Activated T-cell treated with anti-CD3 and anti-CD28 coated beads, Interleukin-2, amount 50 U/mL, for 24 hours (primary cell): ENCODE results near the gene FADS3.

Experiments used
- DNase-seq: peaks from one replicate; pipeline ENCODE4 v3.0.0-alpha.2; 2020
- H3K27ac Mint-ChIP-seq: 2 replicates; pipeline ENCODE4 v1.8.0; 2020; ENCODE audit warnings: mild to moderate bottlenecking, mixed read lengths
- H3K27me3 Mint-ChIP-seq: 2 replicates; pipeline ENCODE4 v1.8.0; 2020; ENCODE audit warnings: mixed read lengths
- H3K36me3 Mint-ChIP-seq: 2 replicates; pipeline ENCODE4 v1.8.0; 2020; ENCODE audit warnings: low read depth, mixed read lengths
- H3K4me1 Mint-ChIP-seq: 2 replicates; pipeline ENCODE4 v1.8.0; 2020; ENCODE audit warnings: low read depth, mixed read lengths
- H3K4me3 Mint-ChIP-seq: 2 replicates; pipeline ENCODE4 v1.8.0; 2020; ENCODE audit warnings: mild to moderate bottlenecking, moderate library complexity, mixed read lengths
- H3K9me3 Mint-ChIP-seq: 2 replicates; pipeline ENCODE4 v1.8.0; 2020; ENCODE audit warnings: mixed read lengths

FADS3 gene, protein sequence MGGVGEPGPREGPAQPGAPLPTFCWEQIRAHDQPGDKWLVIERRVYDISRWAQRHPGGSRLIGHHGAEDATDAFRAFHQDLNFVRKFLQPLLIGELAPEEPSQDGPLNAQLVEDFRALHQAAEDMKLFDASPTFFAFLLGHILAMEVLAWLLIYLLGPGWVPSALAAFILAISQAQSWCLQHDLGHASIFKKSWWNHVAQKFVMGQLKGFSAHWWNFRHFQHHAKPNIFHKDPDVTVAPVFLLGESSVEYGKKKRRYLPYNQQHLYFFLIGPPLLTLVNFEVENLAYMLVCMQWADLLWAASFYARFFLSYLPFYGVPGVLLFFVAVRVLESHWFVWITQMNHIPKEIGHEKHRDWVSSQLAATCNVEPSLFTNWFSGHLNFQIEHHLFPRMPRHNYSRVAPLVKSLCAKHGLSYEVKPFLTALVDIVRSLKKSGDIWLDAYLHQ

DNA sequence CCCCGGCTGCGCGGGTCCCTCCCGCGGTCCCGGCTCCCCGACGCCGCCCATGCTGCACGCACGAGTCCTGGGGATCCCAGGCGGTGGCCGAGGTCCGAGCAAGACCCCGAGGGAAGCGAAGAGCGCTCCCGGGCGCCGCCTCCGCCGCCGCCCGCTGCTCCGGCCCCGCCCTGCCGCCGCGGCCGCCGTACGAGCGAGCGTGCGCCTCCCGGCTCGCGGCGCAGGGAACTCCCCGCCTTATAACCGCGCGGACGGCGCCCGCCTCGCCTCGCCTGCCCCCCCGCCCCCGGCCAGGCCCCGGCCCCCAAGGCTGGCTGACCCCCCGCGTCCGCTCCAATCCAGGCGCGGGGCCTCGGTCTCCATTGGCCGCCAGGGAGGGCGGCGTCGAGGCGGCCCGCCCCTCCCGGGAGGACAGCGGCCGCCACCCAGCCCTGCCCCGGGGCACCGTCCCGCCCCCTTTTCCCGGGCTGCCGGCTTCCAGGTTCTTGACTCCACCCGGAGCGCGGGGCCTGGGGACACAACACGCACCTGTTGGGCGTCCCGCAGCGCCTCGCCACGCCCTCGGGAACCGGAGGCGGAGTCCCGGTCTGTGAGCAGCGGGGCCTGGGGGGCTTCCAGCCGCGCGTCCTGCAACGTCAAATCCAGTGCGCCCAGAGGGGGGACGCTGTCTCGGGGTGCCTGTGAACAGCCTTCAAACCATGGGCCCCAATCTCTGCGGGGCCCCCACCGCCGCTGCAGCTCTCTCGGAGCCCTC, at the start of gene FADS3:
Gene FADS3 (minus strand): TSS at position 215 of the 754 bp plus-strand sequence. CDS start 164 bp downstream, at position 51.
- Mint-ChIP-seq H3K4me3 (peak within 1 kb of the TSS; percentile 78), H3K9me3 (no peaks in the 10 kb centered on the region), H3K36me3 (no peaks in the 10 kb centered on the region), H3K27ac (no peak within 1 kb of the TSS), H3K27me3 (peaks cover 5% of the 10 kb centered on the region), H3K4me1 (peaks cover 9% of the 10 kb centered on the region)
- DNase-seq: peak; percentile 73

DNA sequence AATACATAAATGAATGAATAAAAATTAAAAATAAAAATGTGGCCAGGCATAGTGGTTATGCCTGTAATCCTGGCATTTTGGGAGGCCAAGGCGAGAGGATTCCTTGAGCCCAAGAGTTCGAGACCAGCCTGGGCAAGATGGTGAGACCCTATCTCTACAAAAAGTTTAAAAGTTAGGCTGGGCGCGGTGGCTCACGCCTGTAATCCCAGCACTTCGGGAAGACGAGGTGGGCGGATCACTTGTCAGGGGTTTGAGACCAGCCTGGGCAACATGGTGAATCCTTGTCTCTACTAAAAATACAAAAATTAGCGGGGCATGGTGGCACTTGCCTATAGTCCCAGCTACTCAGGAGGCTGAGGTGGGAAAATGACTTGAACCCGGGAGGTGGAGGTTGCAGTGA, 49.1 kb upstream of the FADS3 start:
- Mint-ChIP-seq H3K4me3 (no peak overlapping the region), H3K36me3 (no peaks in the 10 kb centered on the region), H3K27ac (no peak overlapping the region), H3K4me1 (no peaks in the 10 kb centered on the region), H3K9me3 (peaks cover 7% of the 10 kb centered on the region), H3K27me3 (peaks cover 9% of the 10 kb centered on the region)
- no peak for DNase-seq

DNA sequence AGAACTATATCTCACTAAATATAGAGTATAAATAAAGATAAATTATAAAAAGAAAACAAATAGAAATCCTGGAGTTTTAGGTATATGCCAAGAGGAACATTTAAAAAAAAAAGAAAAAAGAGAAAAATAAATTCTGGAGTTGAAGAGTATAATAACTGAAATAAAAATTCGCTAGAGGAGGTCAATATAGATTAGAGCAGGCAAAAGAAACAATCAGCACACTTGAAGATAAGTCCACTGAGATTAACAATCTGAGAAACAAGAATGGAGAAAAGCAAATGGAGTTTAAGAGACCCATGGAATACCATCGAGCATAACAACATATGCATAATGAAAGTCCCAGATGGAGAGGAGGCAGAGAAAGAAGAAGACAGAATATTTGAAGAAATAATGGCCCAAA, 44.5 kb upstream of the FADS3 start:
- peaks cover 33% of the 10 kb centered on the region for H3K27me3 Mint-ChIP-seq
- DNase-seq: no peak
- no peaks in the 10 kb centered on the region for H3K36me3 Mint-ChIP-seq
- no peak overlapping the region for H3K4me3 Mint-ChIP-seq
- no peaks in the 10 kb centered on the region for H3K4me1 Mint-ChIP-seq
- no peak overlapping the region for H3K27ac Mint-ChIP-seq
- H3K9me3 Mint-ChIP-seq: peaks cover 12% of the 10 kb centered on the region

DNA sequence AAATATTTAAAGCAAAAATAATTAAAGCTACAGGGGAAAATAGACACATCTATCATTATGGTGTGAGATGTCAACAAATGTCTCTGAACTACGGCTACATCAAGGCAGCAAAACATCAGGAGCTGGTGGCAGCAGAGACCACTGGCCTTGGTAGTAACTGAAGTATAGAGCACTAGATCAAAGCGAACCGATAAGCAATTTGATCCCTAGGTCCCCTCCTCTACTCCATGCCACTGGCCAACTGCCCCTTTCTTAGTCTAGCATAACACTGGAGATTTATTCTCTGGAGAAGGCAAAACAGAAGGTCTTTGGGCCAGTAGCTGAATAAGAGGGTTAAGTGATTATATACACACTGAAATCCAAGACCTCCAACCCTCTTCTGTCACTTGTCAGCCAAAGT, 39.6 kb upstream of the FADS3 start:
- Mint-ChIP-seq H3K4me1 (no peaks in the 10 kb centered on the region), H3K27ac (no peak overlapping the region), H3K27me3 (peaks cover 25% of the 10 kb centered on the region), H3K9me3 (peaks cover 6% of the 10 kb centered on the region), H3K36me3 (no peaks in the 10 kb centered on the region), H3K4me3 (no peak overlapping the region)
- DNase-seq: no peak

DNA sequence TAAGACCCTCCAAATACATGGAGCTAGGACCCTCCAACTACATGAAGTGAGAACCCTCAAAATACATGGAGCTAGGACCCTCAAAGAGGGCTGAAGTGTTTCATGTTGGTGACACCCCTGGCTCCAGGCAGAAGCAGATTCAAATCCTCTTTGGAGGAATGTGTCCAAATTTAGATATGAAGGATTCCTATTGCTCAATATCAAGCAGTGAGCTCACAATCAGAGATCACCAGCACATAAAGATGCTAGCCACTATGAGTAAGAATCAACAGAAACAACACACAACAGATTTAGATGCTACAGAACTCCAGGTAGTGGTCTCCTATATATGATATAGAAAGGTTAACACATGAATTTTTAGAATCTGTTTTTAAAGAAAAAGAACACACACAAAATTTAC, 37.3 kb upstream of the FADS3 start:
- Mint-ChIP-seq H3K36me3 (no peaks in the 10 kb centered on the region), H3K27ac (no peak overlapping the region), H3K9me3 (peaks cover 5% of the 10 kb centered on the region), H3K4me1 (no peaks in the 10 kb centered on the region), H3K4me3 (no peak overlapping the region), H3K27me3 (peaks cover 16% of the 10 kb centered on the region)
- no peak for DNase-seq

DNA sequence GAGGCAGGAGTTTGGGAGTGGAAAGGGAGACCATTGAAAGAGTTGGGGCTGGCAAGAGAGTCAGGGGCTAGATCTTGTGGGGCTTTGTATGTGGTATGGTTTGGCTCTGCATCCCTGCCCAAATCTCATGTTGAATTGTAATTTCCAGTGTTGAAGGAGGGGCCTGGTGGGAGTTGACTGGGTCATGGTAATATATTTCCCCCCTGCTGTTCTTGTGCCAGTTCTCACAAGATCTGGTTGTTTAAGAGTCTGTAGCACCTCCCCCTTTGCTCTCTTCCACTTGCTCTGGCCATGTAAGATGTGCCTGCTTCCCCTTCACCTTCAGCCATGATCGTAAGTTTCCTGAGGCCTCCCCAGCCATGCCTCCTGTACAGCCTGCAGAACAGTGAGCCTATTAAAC, 36.2 kb upstream of the FADS3 start:
- Mint-ChIP-seq H3K4me3 (no peak overlapping the region), H3K27ac (no peak overlapping the region), H3K36me3 (no peaks in the 10 kb centered on the region), H3K4me1 (no peaks in the 10 kb centered on the region), H3K27me3 (peaks cover 12% of the 10 kb centered on the region), H3K9me3 (no peaks in the 10 kb centered on the region)
- DNase-seq: no peak

DNA sequence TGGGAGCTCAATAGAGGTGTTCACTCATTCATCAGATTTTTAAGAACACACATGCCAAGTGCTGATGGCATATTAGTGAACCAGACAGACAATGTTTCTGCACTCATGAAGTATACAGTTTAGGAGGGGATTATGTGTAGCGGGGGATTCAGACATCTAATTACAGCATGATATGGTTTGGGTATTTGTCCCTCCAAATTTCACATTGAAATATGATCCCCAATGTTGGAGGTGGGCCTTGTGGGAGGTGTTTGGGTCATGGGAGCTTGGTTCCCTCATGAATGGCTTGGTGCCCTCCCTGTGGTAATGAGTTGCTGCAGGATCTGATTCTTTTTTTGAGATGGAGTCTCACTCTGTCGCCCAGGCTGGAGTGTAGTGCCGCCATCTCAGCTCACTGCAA, 34.9 kb upstream of the FADS3 start:
- DNase-seq: no peak
- no peak overlapping the region for H3K4me3 Mint-ChIP-seq
- no peaks in the 10 kb centered on the region for H3K4me1 Mint-ChIP-seq
- no peaks in the 10 kb centered on the region for H3K9me3 Mint-ChIP-seq
- H3K27me3 Mint-ChIP-seq: peaks cover 9% of the 10 kb centered on the region
- H3K27ac Mint-ChIP-seq: no peak overlapping the region
- no peaks in the 10 kb centered on the region for H3K36me3 Mint-ChIP-seq

DNA sequence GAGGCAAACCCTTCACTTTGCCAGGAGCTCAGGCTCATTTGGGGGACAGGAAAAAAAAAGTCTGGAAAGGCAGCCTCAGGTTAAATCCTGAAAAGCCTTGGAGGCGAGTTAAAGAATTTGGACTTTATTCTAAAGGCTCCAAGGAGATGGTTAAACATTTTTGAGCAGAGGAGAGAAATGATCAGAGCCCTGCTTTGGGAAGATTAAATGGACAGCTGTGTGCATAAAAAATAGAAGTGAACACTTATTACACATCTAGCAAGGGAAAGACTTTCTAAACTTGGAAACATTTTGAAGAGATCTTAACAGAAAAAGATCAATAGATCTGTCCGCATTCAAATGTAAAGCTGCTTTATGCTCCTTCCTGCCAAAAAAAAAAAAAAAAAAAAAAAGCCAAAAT, 34.4 kb upstream of the FADS3 start:
- Mint-ChIP-seq H3K27me3 (peaks cover 10% of the 10 kb centered on the region), H3K9me3 (no peaks in the 10 kb centered on the region), H3K4me1 (no peaks in the 10 kb centered on the region), H3K4me3 (no peak overlapping the region), H3K27ac (no peak overlapping the region), H3K36me3 (no peaks in the 10 kb centered on the region)
- no peak for DNase-seq

DNA sequence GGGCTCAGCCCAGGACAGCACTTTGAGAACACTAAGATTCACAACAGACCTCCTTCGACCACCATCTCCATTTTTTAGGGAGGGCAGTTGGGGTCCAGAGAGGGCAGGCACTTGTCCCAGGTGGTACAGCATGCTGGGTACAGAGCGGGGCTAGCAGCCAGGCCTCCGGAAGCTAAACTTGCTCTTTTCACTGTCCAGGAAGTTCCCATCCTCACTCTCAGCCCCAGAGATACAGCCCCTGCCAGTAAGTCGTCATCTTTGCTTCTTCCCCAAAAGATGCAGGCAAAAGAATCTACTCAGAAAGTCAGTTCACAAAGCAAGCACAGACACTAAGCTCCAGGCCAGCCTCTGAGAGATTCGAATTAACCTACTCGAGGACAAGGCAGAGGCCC, 32.7 kb upstream of the FADS3 start:
- no peak for DNase-seq

DNA sequence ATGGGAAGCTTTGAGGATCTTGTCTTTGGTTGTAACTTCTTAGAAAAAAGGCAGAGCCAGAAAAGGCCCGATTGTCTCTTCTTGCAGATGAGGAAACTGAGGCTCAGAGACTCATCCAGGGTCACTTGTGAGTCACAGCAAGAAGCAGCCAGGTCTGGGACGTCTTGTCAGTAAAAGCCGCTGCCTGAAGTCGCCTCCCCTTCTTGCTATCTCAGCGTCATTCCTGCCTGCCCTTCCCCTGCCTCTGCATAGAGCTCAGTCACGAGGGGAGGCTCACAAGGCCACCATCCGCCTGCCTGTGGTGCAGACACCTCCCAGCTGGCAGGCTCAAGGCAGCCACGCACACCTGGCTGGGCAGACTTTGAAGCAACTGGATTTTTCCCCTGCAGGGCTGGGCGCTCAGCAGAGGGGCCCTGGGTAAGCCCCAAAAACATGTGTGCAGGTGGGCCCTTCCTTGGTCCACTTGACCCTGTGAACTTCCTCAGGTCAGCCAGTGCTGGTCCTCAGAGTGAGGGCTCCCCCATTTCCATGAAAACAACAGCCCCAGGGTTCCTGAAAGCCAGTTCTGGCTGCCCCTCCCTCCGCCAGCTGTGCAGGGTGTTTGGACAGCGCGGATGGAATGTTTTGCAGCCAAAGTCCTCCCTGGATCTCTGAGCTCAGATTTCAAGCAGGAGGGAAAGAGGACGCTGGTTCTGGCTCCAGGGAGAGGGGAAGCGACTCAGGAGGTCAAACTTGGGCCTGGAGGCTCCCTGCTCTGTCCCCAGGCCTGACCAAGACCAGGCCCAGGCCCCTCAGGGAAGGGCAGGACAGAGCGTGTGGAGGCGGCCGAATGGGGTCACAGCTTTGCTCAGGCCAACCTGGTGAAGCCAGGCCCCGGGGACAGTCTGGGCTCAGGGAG, 32.1 kb upstream of the FADS3 start:
- no peak overlapping the region for H3K4me3 Mint-ChIP-seq
- peaks cover 30% of the 10 kb centered on the region for H3K27me3 Mint-ChIP-seq
- no peaks in the 10 kb centered on the region for H3K36me3 Mint-ChIP-seq
- H3K4me1 Mint-ChIP-seq: no peaks in the 10 kb centered on the region
- no peak for DNase-seq
- no peak overlapping the region for H3K27ac Mint-ChIP-seq
- H3K9me3 Mint-ChIP-seq: no peaks in the 10 kb centered on the region

More for the DNA sequence above, 32.7 kb upstream of the FADS3 start:
- H3K4me3 Mint-ChIP-seq: no peak overlapping the region
- no peaks in the 10 kb centered on the region for H3K9me3 Mint-ChIP-seq
- H3K27me3 Mint-ChIP-seq: peaks cover 24% of the 10 kb centered on the region
- H3K4me1 Mint-ChIP-seq: no peaks in the 10 kb centered on the region
- no peaks in the 10 kb centered on the region for H3K36me3 Mint-ChIP-seq
- H3K27ac Mint-ChIP-seq: no peak overlapping the region

DNA sequence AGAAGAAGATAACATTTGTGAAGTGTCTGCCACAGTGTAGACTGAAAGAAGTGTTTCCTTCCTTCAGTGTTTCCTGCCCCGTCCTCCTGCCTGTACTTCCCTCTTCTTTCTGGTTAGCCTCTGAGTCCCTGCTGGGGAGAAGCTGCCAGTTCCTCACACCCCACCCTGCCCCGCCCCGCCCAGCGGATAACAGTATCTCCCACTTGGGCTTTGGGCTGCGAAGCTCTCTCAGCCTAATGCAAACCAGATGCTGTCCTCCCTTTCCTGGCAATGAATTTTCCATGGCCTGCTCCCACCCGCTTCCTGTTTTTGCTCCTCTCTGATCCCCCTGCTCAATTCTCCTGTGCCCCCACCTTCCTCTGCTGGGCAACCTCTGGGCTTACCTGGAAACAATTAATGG, 31.2 kb upstream of the FADS3 start:
- Mint-ChIP-seq H3K4me1 (peaks cover 6% of the 10 kb centered on the region), H3K36me3 (no peaks in the 10 kb centered on the region), H3K4me3 (no peak overlapping the region), H3K9me3 (no peaks in the 10 kb centered on the region), H3K27ac (no peak overlapping the region), H3K27me3 (peaks cover 39% of the 10 kb centered on the region)
- no peak for DNase-seq

DNA sequence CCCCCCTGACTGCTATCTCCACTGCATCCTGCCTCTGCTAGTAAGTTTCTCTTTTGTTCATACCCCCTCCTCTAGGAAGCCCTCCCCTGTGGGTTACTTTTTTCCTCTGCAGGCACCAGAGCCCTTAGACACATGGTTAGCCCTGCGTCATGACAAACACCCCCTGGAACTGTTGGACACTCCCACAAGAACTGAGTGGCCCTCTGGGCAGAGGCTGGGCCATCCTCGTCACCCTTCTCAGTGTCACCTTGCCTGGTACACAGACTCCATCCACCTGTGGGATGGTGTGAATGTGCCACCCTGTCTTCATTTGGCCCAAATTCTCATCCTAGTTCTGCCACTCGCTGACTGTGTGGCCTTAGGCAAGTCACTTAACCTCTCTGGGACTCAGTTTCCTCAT, 30.1 kb upstream of the FADS3 start:
- DNase-seq: no peak
- peaks cover 44% of the 10 kb centered on the region for H3K27me3 Mint-ChIP-seq
- H3K36me3 Mint-ChIP-seq: no peaks in the 10 kb centered on the region
- no peak overlapping the region for H3K27ac Mint-ChIP-seq
- H3K9me3 Mint-ChIP-seq: no peaks in the 10 kb centered on the region
- peaks cover 6% of the 10 kb centered on the region for H3K4me1 Mint-ChIP-seq
- no peak overlapping the region for H3K4me3 Mint-ChIP-seq

DNA sequence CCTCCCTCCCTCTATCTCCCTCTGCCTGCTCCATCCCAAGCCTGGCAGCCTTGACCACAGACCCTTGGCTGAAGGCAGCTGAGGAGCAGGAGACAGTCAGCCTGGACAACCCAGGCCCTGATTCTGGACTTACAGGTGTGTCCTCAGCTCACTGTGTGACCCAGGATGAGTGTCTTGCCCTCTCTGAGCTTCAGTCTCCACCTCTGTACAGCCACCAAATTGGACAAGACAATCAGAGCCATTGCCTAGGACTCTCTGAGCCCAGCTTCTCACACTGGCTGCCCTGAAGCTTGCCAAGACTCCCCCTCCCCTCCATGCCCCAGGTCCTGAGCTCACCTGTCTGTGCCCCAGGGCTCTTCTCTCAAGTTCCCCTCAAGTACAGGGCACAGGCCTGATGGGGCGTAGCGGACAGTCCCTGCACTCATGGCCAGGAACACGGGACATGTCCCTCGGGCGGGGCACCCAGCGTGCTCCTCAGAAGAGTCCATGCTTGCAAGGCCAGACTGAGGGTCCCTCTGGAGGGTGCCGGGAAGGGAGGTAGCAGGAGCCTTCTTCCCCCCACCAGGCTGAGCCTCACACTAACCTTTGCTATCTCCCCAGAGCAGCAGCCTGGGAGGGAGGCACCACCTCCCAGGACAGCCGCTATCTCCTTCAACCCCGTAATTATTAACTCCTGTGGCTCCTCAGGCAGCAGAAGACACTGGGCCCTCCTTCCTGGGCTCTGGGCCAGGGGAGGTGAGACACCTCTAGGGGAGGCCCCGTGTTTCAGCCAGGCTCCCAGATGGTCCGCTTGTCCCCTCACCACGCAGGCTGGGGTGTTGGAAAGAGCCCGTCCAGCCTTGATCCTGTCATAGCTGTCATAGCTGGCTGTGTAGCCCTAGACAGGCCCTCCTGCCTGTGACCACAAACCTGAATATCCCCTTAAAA, 28.6 kb upstream of the FADS3 start:
- Mint-ChIP-seq H3K4me1 (peaks cover 6% of the 10 kb centered on the region), H3K4me3 (no peak overlapping the region), H3K36me3 (no peaks in the 10 kb centered on the region), H3K27me3 (peaks cover 58% of the 10 kb centered on the region), H3K27ac (no peak overlapping the region), H3K9me3 (no peaks in the 10 kb centered on the region)
- no peak for DNase-seq
